K562 (cell line): ENCODE data around the gene APP. TPM values are rescaled to one million over a fixed set of nuclear protein-coding genes. Genes with fewer than 3 reads are reported as not detected.

Experiments
- ATAC-seq: fragments of 200-7000 bp; cut with Tn5 transposase; 3 replicates; pipeline ENCODE4 v1.9.1; 2020; ENCODE audit warnings: moderate library complexity
- BruUV-seq: library from RNA; stranded (reverse); fragments of 400-500 nt; replicated peaks from 2 replicates; lab custom pipeline; 2021; lab: Mats Ljungman, UMichigan
- CTCF ChIA-PET: fragments of 300-600 bp; formaldehyde crosslinking; extraction: SDS; loops from one replicate; lab custom pipeline; 2021; ENCODE audit warnings: low intra/inter-chr PET ratio; lab: Yijun Ruan, JAX
- POLR2A ChIA-PET: fragments of 300-600, 350-650 bp; sonication (Branson Sonifier 250); formaldehyde crosslinking; extraction: SDS; loops from one replicate; lab custom pipeline; 2021; ENCODE audit warnings: antibody characterized with exemption, inconsistent platforms; lab: Yijun Ruan, JAX
- DNase-seq, 4 experiments: peaks; one replicate each; pipeline versions ENCODE4 v3.0.0 to v3.0.0-alpha.2; 2011 to 2018; ENCODE audit warnings: low spot score in 3 of 4, mixed read lengths in 3 of 4; ENCODE audit errors: extremely low read depth in 1 of 4
- FAIRE-seq: peaks from 2 replicates; lab custom pipeline; 2011; peaks lifted over from hg19 to GRCh38; lab: Jason Lieb, UNC
- H2AFZ ChIP-seq: 2 replicates; pipeline ENCODE4 v1.6.0; 2011; ENCODE audit warnings: low read depth, low read length, control low read depth, inconsistent platforms
- H3K27ac ChIP-seq: fragments of 200-600 bp; 3 replicates; pipeline ENCODE4 v1.8.0; 2011; ENCODE audit warnings: low read depth, mild to moderate bottlenecking, control low read depth, inconsistent platforms, low read length, moderate library complexity, mixed read lengths; ENCODE audit errors: extremely low read depth
- H3K27me3 ChIP-seq, 2 experiments: fragments of 300-600 bp in 1 of 2; 2 replicates in 1 of 2; 3 replicates in 1 of 2; pipeline versions ENCODE4 v1.6.0 to v1.8.0; 2011; ENCODE audit warnings: inconsistent platforms in 2 of 2, low read length in 2 of 2, mild to moderate bottlenecking in 1 of 2, mixed read lengths in 1 of 2, moderate library complexity in 1 of 2; ENCODE audit not compliant: control insufficient read depth in 2 of 2, insufficient read depth in 2 of 2
- H3K36me3 ChIP-seq: fragments of 300-600 bp; 3 replicates; pipeline ENCODE4 v1.8.0; 2011; ENCODE audit warnings: mild to moderate bottlenecking, low read length, inconsistent platforms; ENCODE audit not compliant: control insufficient read depth, insufficient read depth
- H3K4me1 ChIP-seq, 2 experiments: fragments of 200-600 bp in 1 of 2; replicated peaks in 1 of 2; 2 replicates in 1 of 2; 3 replicates in 1 of 2; pipeline versions ENCODE4 v1.5.1 to v1.8.0; 2011; ENCODE audit warnings: inconsistent platforms in 2 of 2, low read length in 2 of 2, mild to moderate bottlenecking in 1 of 2, mixed read lengths in 1 of 2, moderate library complexity in 1 of 2; ENCODE audit not compliant: control insufficient read depth in 2 of 2, insufficient read depth in 2 of 2
- H3K4me2 ChIP-seq: 2 replicates; pipeline ENCODE4 v1.6.1; 2011; ENCODE audit warnings: low read length, control low read depth, inconsistent platforms, mixed read lengths; ENCODE audit not compliant: insufficient read depth
- H3K4me3 ChIP-seq: fragments of 200-600 bp; sonication (generic), shearing (Covaris generic); 2 replicates; pipeline ENCODE4 v1.5.1; 2016; ENCODE audit warnings: control low read depth, inconsistent platforms
- H3K79me2 ChIP-seq: fragments of 200-600 bp; 3 replicates; pipeline ENCODE4 v1.8.0; 2011; ENCODE audit warnings: low read length, inconsistent platforms; ENCODE audit not compliant: control insufficient read depth, insufficient read depth
- H3K9ac ChIP-seq, 2 experiments: 2 replicates each; pipeline versions ENCODE4 v1.6.0 to v1.6.1; 2011; ENCODE audit warnings: low read depth in 2 of 2, low read length in 2 of 2, control low read depth in 1 of 2, inconsistent platforms in 1 of 2, mild to moderate bottlenecking in 1 of 2, mixed read lengths in 1 of 2; ENCODE audit not compliant: insufficient read depth in 1 of 2
- H3K9me1 ChIP-seq: one replicate; pipeline ENCODE4 v1.6.0; 2011; ENCODE audit warnings: inconsistent platforms, mild to moderate bottlenecking, low read length, moderate library complexity; ENCODE audit not compliant: control insufficient read depth, insufficient read depth
- H3K9me3 ChIP-seq: replicated peaks from 2 replicates; pipeline ENCODE4 v1.5.1; 2011; ENCODE audit warnings: low read depth, low read length, inconsistent platforms; ENCODE audit not compliant: control insufficient read depth, insufficient read depth
- H4K20me1 ChIP-seq: replicated peaks from 2 replicates; pipeline ENCODE4 v1.6.1; 2011; ENCODE audit warnings: low read length, inconsistent platforms, mixed read lengths; ENCODE audit not compliant: control insufficient read depth, insufficient read depth
- ATF6 ChIP-seq: sonication (generic); formaldehyde crosslinking; IDR thresholded peaks from 2 replicates; pipeline ENCODE4 v1.4.0; 2020; ENCODE audit warnings: mild to moderate bottlenecking, missing genetic modification reagents
- HDAC6 ChIP-seq: IDR thresholded peaks from 2 replicates; pipeline ENCODE4 v1.6.1; 2012; ENCODE audit warnings: low read depth, mild to moderate bottlenecking, control low read depth, inconsistent platforms, low read length, moderate library complexity
- KDM2B ChIP-seq: fragments of 250-450 bp; sonication (Bioruptor Pico); IDR thresholded peaks from 2 replicates; pipeline ENCODE4 v1.8.0; 2021; ENCODE audit warnings: mild to moderate bottlenecking, moderate library complexity
- RFX5 ChIP-seq: IDR thresholded peaks from 2 replicates; pipeline ENCODE4 v1.6.1; 2011; ENCODE audit warnings: low read depth, mild to moderate bottlenecking, improper control_type of control experiment, low read length
- WGBS: fragments of 100-300 bp; shearing (Covaris generic); methylation state at CpG from one replicate; pipeline ENCODE4 v1.1.6; 2016; ENCODE audit warnings: low coverage, mixed read lengths; ENCODE audit not compliant: insufficient coverage; ENCODE audit errors: missing lambda C conversion rate; 5-methylcytosine and 5-hydroxymethylcytosine counted together
- in situ Hi-C: fragments of 300-500 bp; cut with MboI; formaldehyde crosslinking; loops from 4 replicates; pipeline ENCODE4 v1.15.0; 2018; ENCODE audit warnings: inconsistent platforms, mixed read lengths
- intact Hi-C: fragments of 100-400 bp; cut with micrococcal nuclease; formaldehyde crosslinking; loops from 2 replicates; pipeline ENCODE4 v1.14.2; 2022
- polyA plus RNA-seq, 8 experiments: library from polyadenylated mRNA; depleted of rRNA in 4 of 8; stranded (reverse) in 5 of 8; unstranded in 3 of 8; fragments of >200 nt; fragmentation: Nextera tagmentation in 2 of 8; fragmentation: Illumina TruSeq in 1 of 8; extraction: Ambion mirVana in 2 of 8; extraction: Trizol in 1 of 8; gene quantifications; 2 replicates each; pipeline versions ENCODE4 v1.2.1 to v1.2.3, GENCODE V29; 2011 to 2014; ENCODE audit warnings: inconsistent platforms in 1 of 8, missing spikeins in 1 of 8
- total RNA-seq, 7 experiments: library from RNA; depleted of rRNA in 6 of 7; stranded (reverse); fragments of >200 nt in 6 of 7; fragmentation: Illumina TruSeq in 2 of 7; extraction: Trizol in 2 of 7; gene quantifications; 2 replicates each; pipeline versions ENCODE4 v1.2.1 to v1.2.3, GENCODE V29; 2011 to 2021; ENCODE audit warnings: low replicate concordance in 1 of 7

APP gene
- total and polyA plus RNA-seq, 9 of the 15 experiments (the other 6 are each of a cell fraction or from before 2014, with no cell fraction given): 0.01 to 1.5 (median 0.16) TPM; not detected in 5

GRCh38 chr21:25842925-25843324 lies 327.6 kb downstream of the APP start:
- FAIRE-seq (no peak), ATAC-seq (no peak), DNase-seq (no peak)
- Histone ChIP-seq H2AFZ (no peak overlapping the region), H3K36me3 (no peaks in the 10 kb centered on the region), H3K79me2 (no peaks in the 10 kb centered on the region), H3K27me3 (no peaks in the 10 kb centered on the region), H3K9me1 (no peaks in the 10 kb centered on the region), H3K9ac (no peak overlapping the region), H3K4me1 (no peaks in the 10 kb centered on the region), H4K20me1 (no peaks in the 10 kb centered on the region), H3K4me2 (no peak overlapping the region), H3K27ac (no peak overlapping the region), H3K9me3 (no peaks in the 10 kb centered on the region), H3K4me3 (no peak overlapping the region)
- TF ChIP-seq HDAC6 (no peak), KDM2B (CRISPR knock-in tag) (no peak), RFX5 (no peak), ATF6 (no peak)
- WGBS: 0% methylated on average over 3 of the region's 3 CpGs
- intact Hi-C loops: no loop called here
- BruUV-seq: no TSS peak
- in situ Hi-C loops: no loop called here
- CTCF ChIA-PET: no interaction called here
- POLR2A ChIA-PET: interaction anchor here (0.6 to 1.5 kb wide), 3 partner anchors 13 to 367 kb away, joined by 3 to 4 read pairs (median 3); no protein-coding TSS in a partner anchor
